ENCODE measurements around the gene DNAJC16.
"Not testable (repeated sequence)": the region's sequence is repeated elsewhere in the genome, so short reads cannot be mapped to it uniquely, and the experiment has no call there.

The DNAJC16 gene

GRCh38 chr1:15507278-15507677 lies 19.4 kb upstream of the DNAJC16 start:
- DNase-seq, result no peak

GRCh38 chr1:15508700-15509487 lies 17.8 kb upstream of the DNAJC16 start:
- DNase-seq, result no peak

GRCh38 chr1:15509586-15509985 lies 17.1 kb upstream of the DNAJC16 start:
- no peak for DNase-seq

GRCh38 chr1:15510611-15511405 lies 15.8 kb upstream of the DNAJC16 start:
- no peak for DNase-seq

- DNase-seq, result no peak
Measured at GRCh38 chr1:15513192-15513591, 13.5 kb upstream of the DNAJC16 start.

GRCh38 chr1:15513919-15514318 lies 12.7 kb upstream of the DNAJC16 start:
- DNase-seq, result no peak

GRCh38 chr1:15514557-15514956 lies 12.1 kb upstream of the DNAJC16 start:
- DNase-seq, result not testable (repeated sequence)

- DNase-seq, result no peak
Measured at GRCh38 chr1:15515022-15515663, 11.5 kb upstream of the DNAJC16 start.

- no peak for DNase-seq
Measured at GRCh38 chr1:15519625-15520024, 7.0 kb upstream of the DNAJC16 start.

- DNase-seq, result not testable (repeated sequence)
Measured at GRCh38 chr1:15521206-15521906, 5.3 kb upstream of the DNAJC16 start.

GRCh38 chr1:15522551-15522950 lies 4.1 kb upstream of the DNAJC16 start:
- no peak for DNase-seq

- DNase-seq, result no peak
Measured at GRCh38 chr1:15523104-15524020, 3.3 kb upstream of the DNAJC16 start.

GRCh38 chr1:15524021-15524282 lies 2.7 kb upstream of the DNAJC16 start, which contains the start of gene CASP9:
CASP9 (minus strand) TSS chr1:15524215; CDS start chr1:15524200, 15 bp downstream.
- DNase-seq, result no peak

GRCh38 chr1:15524283-15525049 lies 2.2 kb upstream of the DNAJC16 start:
- DNase-seq, result peak; percentile 88

- no peak for DNase-seq
Measured at GRCh38 chr1:15525050-15526020, 1.3 kb upstream of the DNAJC16 start.

GRCh38 chr1:15526021-15526489 lies 593 bp upstream of the DNAJC16 start:
- no peak for DNase-seq

GRCh38 chr1:15531003-15531402 lies 4.4 kb downstream of the DNAJC16 start:
- DNase-seq, result no peak

- no peak for DNase-seq
Measured at GRCh38 chr1:15531682-15532081, 5.0 kb downstream of the DNAJC16 start.

GRCh38 chr1:15538771-15539170 lies 12.1 kb downstream of the DNAJC16 start:
- DNase-seq, result no peak

- DNase-seq, result no peak
Measured at GRCh38 chr1:15540186-15540585, 13.5 kb downstream of the DNAJC16 start.
